Vagina (tissue), 2 donors: Measurements from ENCODE around the gene TENT4A.

Experiments
- POLR2A ChIP-seq, 2 donors: fragments of 450-650 bp; IDR thresholded peaks; one replicate each; pipeline ENCODE4 v1.6.1; 2017; ENCODE audit warnings: antibody characterized with exemption in 2 of 2, mild to moderate bottlenecking in 2 of 2, moderate library complexity in 2 of 2
- POLR2AphosphoS5 ChIP-seq, 2 donors: sonication (generic); formaldehyde crosslinking; IDR thresholded peaks; one replicate each; pipeline ENCODE4 v1.9.0; 2017; ENCODE audit warnings: antibody characterized with exemption in 2 of 2, mild to moderate bottlenecking in 2 of 2, low read depth in 1 of 2; ENCODE audit not compliant: insufficient read depth in 1 of 2
- TF ChIP-seq, protein P1 (sequence below), 3 experiments: fragments of 450-650 bp in 2 of 3; fragments of 200-600 bp in 1 of 3; sonication (generic) in 1 of 3; IDR thresholded peaks; one replicate each; pipeline ENCODE4 v1.5.1; 2017 to 2019; ENCODE audit warnings: antibody characterized with exemption in 3 of 3, mild to moderate bottlenecking in 2 of 3, moderate library complexity in 2 of 3

DNA sequence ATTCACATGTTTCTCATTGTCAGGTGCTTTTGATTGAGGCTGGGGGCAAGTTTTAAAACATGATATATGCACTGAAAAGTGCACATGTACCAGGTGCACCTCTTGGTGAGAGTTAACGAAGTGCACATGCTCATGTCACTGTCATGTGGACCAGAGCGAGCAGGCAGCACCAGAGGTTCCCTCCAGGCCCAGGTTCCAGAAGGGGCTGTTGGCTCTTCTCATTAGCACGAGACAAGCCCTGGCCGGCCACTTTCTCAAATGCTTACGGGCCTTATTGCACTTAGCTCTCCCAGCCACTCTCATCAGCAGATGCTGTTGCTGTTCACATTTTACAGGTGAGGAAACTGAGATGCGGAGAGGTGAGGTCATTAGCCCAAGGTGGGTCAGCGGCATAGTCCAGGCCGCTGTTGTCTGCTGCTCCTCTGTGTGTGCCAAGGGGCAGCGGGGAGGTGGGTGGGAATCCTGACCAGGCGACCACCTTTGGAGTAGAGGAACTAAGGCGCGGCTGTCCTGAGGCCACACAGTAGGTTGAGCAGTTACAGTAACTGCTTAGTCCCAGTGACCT lies 27.4 kb downstream of the TENT4A start:
- TF ChIP-seq, protein P1, sequence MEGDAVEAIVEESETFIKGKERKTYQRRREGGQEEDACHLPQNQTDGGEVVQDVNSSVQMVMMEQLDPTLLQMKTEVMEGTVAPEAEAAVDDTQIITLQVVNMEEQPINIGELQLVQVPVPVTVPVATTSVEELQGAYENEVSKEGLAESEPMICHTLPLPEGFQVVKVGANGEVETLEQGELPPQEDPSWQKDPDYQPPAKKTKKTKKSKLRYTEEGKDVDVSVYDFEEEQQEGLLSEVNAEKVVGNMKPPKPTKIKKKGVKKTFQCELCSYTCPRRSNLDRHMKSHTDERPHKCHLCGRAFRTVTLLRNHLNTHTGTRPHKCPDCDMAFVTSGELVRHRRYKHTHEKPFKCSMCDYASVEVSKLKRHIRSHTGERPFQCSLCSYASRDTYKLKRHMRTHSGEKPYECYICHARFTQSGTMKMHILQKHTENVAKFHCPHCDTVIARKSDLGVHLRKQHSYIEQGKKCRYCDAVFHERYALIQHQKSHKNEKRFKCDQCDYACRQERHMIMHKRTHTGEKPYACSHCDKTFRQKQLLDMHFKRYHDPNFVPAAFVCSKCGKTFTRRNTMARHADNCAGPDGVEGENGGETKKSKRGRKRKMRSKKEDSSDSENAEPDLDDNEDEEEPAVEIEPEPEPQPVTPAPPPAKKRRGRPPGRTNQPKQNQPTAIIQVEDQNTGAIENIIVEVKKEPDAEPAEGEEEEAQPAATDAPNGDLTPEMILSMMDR (IDR thresholded peaks at IDR 0.05): no peak
- TF ChIP-seq POLR2AphosphoS5 (IDR thresholded peaks at IDR 0.05; ENCODE audit: insufficient read depth in 1 of 2, low read depth in 1 of 2): no peak
- TF ChIP-seq POLR2A (IDR thresholded peaks at IDR 0.05): no peak
